Endothelial cell (in vitro differentiated cells): ENCODE results near the gene CDC42SE2. TPM values are rescaled to one million over a fixed set of nuclear protein-coding genes. Genes with fewer than 3 reads are reported as not detected.

Source experiments
- DNase-seq: peaks from one replicate; pipeline ENCODE4 v3.0.0; 2021; ENCODE audit warnings: low spot score
- H3K27ac Mint-ChIP-seq: one replicate; pipeline ENCODE4 v1.8.0; 2021; ENCODE audit warnings: mixed read lengths, inconsistent platforms; ENCODE audit not compliant: unreplicated experiment
- H3K27me3 Mint-ChIP-seq: one replicate; pipeline ENCODE4 v1.8.0; 2021; ENCODE audit warnings: mild to moderate bottlenecking, moderate library complexity, mixed read lengths, inconsistent platforms; ENCODE audit not compliant: unreplicated experiment
- H3K36me3 Mint-ChIP-seq: one replicate; pipeline ENCODE4 v1.8.0; 2021; ENCODE audit warnings: mild to moderate bottlenecking, low read depth, mixed read lengths, inconsistent platforms; ENCODE audit not compliant: unreplicated experiment
- H3K4me1 Mint-ChIP-seq: one replicate; pipeline ENCODE4 v1.8.0; 2021; ENCODE audit warnings: mild to moderate bottlenecking, mixed read lengths, inconsistent platforms; ENCODE audit not compliant: unreplicated experiment
- H3K4me3 Mint-ChIP-seq: one replicate; pipeline ENCODE4 v1.8.0; 2021; ENCODE audit warnings: mild to moderate bottlenecking, mixed read lengths, inconsistent platforms; ENCODE audit not compliant: unreplicated experiment
- H3K9me3 Mint-ChIP-seq: one replicate; pipeline ENCODE4 v1.8.0; 2021; ENCODE audit warnings: mixed read lengths, inconsistent platforms; ENCODE audit not compliant: unreplicated experiment
- total RNA-seq: library from RNA; stranded (reverse); fragmentation: NEBNext Ultra II Directional; extraction: Animal tissue kit (Norgen Biotek cat#: 25700); gene quantifications from one replicate; pipeline ENCODE4 v1.2.1, GENCODE V29; 2021; ENCODE audit not compliant: unreplicated experiment
- TF ChIP-seq, protein P1 (sequence below): fragments of 200-600 bp; sonication (generic); IDR thresholded peaks from one replicate; pipeline ENCODE4 v1.5.0; 2021; ENCODE audit warnings: antibody characterized with exemption; ENCODE audit not compliant: unreplicated experiment

Gene CDC42SE2
- total RNA-seq, 1 donor from 2014 or later = 22.2 TPM

DNA sequence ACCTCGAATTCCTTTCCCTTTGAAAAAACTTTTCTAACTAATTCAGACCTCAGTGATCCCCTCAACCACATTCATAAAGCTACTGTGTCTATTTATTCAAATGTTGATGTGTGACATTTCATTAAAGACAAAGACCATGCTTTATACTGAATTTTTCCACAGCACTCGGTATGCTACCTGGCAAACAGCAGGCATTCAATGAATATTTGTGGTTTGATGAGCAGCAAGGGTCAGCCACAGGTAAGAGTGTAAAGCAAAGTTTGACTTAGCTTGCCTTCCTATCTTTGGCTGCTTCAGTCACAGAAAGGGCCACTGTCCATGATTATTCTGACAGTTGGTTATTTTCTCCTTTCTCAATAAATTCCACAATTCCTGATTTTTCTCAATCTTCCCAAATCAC lies 5.1 kb upstream of the CDC42SE2 start:
- Mint-ChIP-seq H3K9me3 (no peaks in the 10 kb centered on the region), H3K27ac (no peak overlapping the region), H3K4me1 (peaks cover 6% of the 10 kb centered on the region), H3K36me3 (peaks cover 5% of the 10 kb centered on the region), H3K27me3 (no peaks in the 10 kb centered on the region), H3K4me3 (no peak overlapping the region)
- DNase-seq = no peak
- TF ChIP-seq, protein P1, sequence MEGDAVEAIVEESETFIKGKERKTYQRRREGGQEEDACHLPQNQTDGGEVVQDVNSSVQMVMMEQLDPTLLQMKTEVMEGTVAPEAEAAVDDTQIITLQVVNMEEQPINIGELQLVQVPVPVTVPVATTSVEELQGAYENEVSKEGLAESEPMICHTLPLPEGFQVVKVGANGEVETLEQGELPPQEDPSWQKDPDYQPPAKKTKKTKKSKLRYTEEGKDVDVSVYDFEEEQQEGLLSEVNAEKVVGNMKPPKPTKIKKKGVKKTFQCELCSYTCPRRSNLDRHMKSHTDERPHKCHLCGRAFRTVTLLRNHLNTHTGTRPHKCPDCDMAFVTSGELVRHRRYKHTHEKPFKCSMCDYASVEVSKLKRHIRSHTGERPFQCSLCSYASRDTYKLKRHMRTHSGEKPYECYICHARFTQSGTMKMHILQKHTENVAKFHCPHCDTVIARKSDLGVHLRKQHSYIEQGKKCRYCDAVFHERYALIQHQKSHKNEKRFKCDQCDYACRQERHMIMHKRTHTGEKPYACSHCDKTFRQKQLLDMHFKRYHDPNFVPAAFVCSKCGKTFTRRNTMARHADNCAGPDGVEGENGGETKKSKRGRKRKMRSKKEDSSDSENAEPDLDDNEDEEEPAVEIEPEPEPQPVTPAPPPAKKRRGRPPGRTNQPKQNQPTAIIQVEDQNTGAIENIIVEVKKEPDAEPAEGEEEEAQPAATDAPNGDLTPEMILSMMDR = no peak

DNA sequence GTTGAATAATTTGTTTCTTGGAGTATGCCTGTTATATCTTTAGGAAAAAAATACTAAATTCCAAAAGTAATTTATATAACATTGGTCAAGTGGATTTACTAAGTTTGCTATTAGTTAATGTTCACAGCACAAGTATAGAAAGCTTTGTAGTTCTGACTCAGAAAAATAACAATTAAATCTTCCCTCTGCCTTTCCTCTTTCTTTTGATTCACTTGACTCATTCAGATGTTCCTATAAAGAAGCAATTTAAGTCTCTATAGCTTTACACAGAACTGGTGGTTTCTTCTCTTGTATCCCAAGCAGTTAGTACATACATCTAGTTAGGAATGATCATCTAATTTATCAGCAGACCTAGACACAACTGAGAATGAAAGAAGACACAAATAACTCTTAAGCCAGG lies 4.5 kb upstream of the CDC42SE2 start:
- Mint-ChIP-seq H3K27ac (no peak overlapping the region), H3K27me3 (no peaks in the 10 kb centered on the region), H3K9me3 (no peaks in the 10 kb centered on the region), H3K4me3 (no peak overlapping the region), H3K36me3 (peaks cover 5% of the 10 kb centered on the region), H3K4me1 (peaks cover 6% of the 10 kb centered on the region)
- no peak for DNase-seq
- TF ChIP-seq, protein P1 = no peak

DNA sequence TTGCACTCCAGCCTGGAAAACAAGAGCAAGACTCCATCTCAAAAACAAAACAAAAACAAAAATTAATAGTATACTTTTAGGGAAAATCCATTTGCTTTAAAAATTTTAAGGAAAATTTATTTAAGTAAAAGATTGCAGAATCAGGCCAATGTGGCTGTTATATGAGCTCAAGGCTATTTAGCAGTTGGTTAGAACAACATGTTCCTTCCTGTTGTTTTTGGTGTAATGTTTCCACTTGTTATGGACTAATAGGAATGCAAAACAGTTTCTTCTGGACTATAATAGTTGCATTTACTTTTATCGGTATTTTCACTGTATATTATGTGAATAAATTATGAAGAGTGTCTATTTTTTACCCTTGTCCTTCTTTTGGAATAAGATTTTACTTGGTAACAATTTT lies 3.0 kb upstream of the CDC42SE2 start:
- Mint-ChIP-seq H3K27me3 (peaks cover 2% of the 10 kb centered on the region), H3K9me3 (no peaks in the 10 kb centered on the region), H3K4me3 (no peak overlapping the region), H3K27ac (no peak overlapping the region), H3K4me1 (peaks cover 15% of the 10 kb centered on the region), H3K36me3 (peaks cover 5% of the 10 kb centered on the region)
- TF ChIP-seq, protein P1 = no peak
- DNase-seq = no peak

DNA sequence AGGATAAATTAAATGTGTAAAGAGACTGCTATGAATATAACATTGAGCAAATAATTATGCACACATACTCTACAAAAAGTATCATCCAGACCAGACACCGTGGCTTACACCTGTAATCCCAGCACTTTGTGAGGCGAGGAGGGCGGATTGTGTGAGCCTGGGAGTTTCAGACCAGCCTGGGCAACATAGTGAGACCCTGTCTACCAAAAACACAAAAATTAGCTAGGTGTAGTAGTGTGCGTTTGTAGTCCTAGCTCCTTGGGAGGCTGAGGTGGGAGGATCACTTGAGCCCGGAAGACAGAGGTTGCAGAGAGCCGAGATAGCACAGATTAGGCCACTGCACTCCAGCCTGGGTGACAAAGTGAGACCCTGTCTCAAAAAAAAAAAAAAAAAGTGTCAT lies 2.4 kb upstream of the CDC42SE2 start:
- Mint-ChIP-seq H3K9me3 (no peaks in the 10 kb centered on the region), H3K36me3 (peaks cover 5% of the 10 kb centered on the region), H3K27me3 (peaks cover 2% of the 10 kb centered on the region), H3K4me1 (peaks cover 15% of the 10 kb centered on the region), H3K4me3 (no peak overlapping the region), H3K27ac (no peak overlapping the region)
- TF ChIP-seq, protein P1 = no peak
- DNase-seq = no peak

DNA sequence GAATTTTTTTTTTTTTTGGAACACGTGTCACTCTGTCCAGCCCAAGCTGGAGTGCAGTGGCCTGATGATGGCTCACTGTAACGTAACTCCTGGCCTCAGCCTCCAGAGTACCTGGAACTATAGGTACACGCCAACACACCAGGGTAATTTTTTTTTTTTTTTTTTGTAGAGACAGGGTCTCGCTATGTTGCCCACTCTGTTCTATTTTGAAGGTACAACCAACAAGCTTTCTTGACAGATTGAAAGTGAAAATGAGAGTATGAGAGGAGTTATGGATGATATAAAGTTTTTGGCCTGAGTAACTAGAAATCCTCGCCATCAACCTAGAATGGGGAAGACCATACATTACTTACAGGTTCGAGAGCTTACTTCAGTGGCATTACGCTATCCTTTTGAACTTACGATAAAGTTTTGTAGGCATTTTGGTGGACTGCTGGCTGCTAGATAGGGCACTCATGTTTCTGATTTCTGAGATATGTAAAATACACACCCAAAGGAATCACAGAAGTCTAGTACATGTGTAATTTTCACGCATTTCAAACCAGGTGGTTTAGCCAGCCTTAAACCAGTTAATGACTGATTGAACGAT lies 806 bp upstream of the CDC42SE2 start:
- H3K9me3 Mint-ChIP-seq = no peaks in the 10 kb centered on the region
- no peak for DNase-seq
- H3K36me3 Mint-ChIP-seq = peaks cover 5% of the 10 kb centered on the region
- H3K4me3 Mint-ChIP-seq = peak overlapping the region; percentile 92
- peak overlapping the region; percentile 55 for H3K27ac Mint-ChIP-seq
- peaks cover 15% of the 10 kb centered on the region for H3K4me1 Mint-ChIP-seq
- peaks cover 2% of the 10 kb centered on the region for H3K27me3 Mint-ChIP-seq
- TF ChIP-seq, protein P1 = no peak
